Upper lobe of left lung (tissue), 6 donors: Measurements from ENCODE around the gene COPG2. TPM values are rescaled to one million over a fixed set of nuclear protein-coding genes. Genes with fewer than 3 reads are reported as not detected.

Source experiments
- ATAC-seq, 2 donors: fragments of 200-7000 bp; cut with Tn5 transposase; one replicate each; pipeline ENCODE4 v1.9.1; 2022; ENCODE audit warnings: mild to moderate bottlenecking in 2 of 2, moderate library complexity in 2 of 2; ENCODE audit not compliant: low FRiP score in 2 of 2
- DNase-seq, 2 donors: peaks; one replicate each; pipeline ENCODE4 v3.0.0-alpha.2; 2019 to 2020
- H3K27ac ChIP-seq, 4 donors: fragments of 200-600 bp; sonication (generic); one replicate each; pipeline ENCODE4 v1.5.1; 2016 to 2019
- H3K27me3 ChIP-seq, 4 donors: fragments of 200-600 bp; sonication (generic); one replicate each; pipeline ENCODE4 v1.5.1; 2017 to 2019
- H3K36me3 ChIP-seq, 4 donors: fragments of 200-600 bp; sonication (generic); one replicate each; pipeline ENCODE4 v1.5.1; 2016 to 2019
- H3K4me1 ChIP-seq, 4 donors: fragments of 200-600 bp; sonication (generic); one replicate each; pipeline ENCODE4 v1.5.1; 2018 to 2019
- H3K4me3 ChIP-seq, 4 donors: fragments of 200-600 bp; sonication (generic); one replicate each; pipeline ENCODE4 v1.5.1; 2017 to 2019; ENCODE audit warnings: mild to moderate bottlenecking in 2 of 4, moderate library complexity in 1 of 4
- H3K9me3 ChIP-seq, 4 donors: fragments of 200-600 bp; sonication (generic); one replicate each; pipeline ENCODE4 v1.5.1; 2018 to 2019
- EP300 ChIP-seq, 4 donors: sonication (generic); formaldehyde crosslinking; IDR thresholded peaks; one replicate each; pipeline ENCODE4 v1.5.1; 2017; ENCODE audit warnings: antibody characterized with exemption in 4 of 4, control low read depth in 2 of 4
- POLR2A ChIP-seq, 4 donors: fragments of 450-650 bp; IDR thresholded peaks; one replicate each; pipeline ENCODE4 v1.5.1; 2016 to 2017; ENCODE audit warnings: antibody characterized with exemption in 4 of 4, mild to moderate bottlenecking in 2 of 4
- POLR2AphosphoS5 ChIP-seq, 2 donors: sonication (generic); formaldehyde crosslinking; IDR thresholded peaks; one replicate each; pipeline ENCODE4 v1.5.1; 2017; ENCODE audit warnings: antibody characterized with exemption in 2 of 2
- WGBS, 2 donors: methylation state at CpG; one replicate each; pipeline ENCODE4 v1.1.5; 2017 to 2018; 5-methylcytosine and 5-hydroxymethylcytosine counted together
- total RNA-seq, 6 donors: library from RNA; depleted of rRNA in 4 of 6; stranded (reverse); fragments of >200 nt in 4 of 6; gene quantifications; one replicate each; pipeline versions ENCODE4 v1.1.0 to v1.2.1, GENCODE V29; 2016 to 2021
- TF ChIP-seq, protein P1 (sequence below), 6 experiments: fragments of 450-650 bp in 4 of 6; fragments of 200-600 bp in 2 of 6; sonication (generic) in 2 of 6; IDR thresholded peaks; one replicate each; pipeline ENCODE4 v1.5.1; 2016 to 2019; ENCODE audit warnings: antibody characterized with exemption in 6 of 6
- donor health status: DM: no; HTN: no; CAD: no; lungs with moderate emphysema.
- donor health status: DM: no; HTN: yes; CAD: no; lungs with severe emphysema.

COPG2 gene
- 10 to 100 TPM in 4 of 6 donors, 1 to 10 TPM in 2; 8.4 to 18.7 (median 13.9) TPM for total RNA-seq

GRCh38 chr7:130668258-130669084, at the start of gene COPG2:
COPG2 (minus strand) TSS chr7:130668748; CDS start chr7:130668668, 80 bp downstream.
- Histone ChIP-seq H3K27me3 (no peaks in the 10 kb centered on the region), H3K36me3 (no peaks in the 10 kb centered on the region), H3K27ac (peak within 1 kb of the TSS; percentile 76 to 91 (median 78)), H3K9me3 (no peaks in the 10 kb centered on the region), H3K4me1 (peaks cover 6 to 13% (median 8%) of the 10 kb centered on the region in 4 donors), H3K4me3 (peak within 1 kb of the TSS; percentile 41 to 93 (median 90))
- WGBS, 2 donors: 0% methylated on average over 20 to 42 of the region's 103 CpGs
- peak; percentile 96 to 100 for ATAC-seq
- TF ChIP-seq POLR2AphosphoS5 (IDR thresholded peaks at IDR 0.05) (peak in 1 of 2 donors; percentile 52), POLR2A (IDR thresholded peaks at IDR 0.05) (peak in 1 of 4 donors; percentile 60), EP300 (IDR thresholded peaks at IDR 0.05) (no peak)
- TF ChIP-seq, protein P1, sequence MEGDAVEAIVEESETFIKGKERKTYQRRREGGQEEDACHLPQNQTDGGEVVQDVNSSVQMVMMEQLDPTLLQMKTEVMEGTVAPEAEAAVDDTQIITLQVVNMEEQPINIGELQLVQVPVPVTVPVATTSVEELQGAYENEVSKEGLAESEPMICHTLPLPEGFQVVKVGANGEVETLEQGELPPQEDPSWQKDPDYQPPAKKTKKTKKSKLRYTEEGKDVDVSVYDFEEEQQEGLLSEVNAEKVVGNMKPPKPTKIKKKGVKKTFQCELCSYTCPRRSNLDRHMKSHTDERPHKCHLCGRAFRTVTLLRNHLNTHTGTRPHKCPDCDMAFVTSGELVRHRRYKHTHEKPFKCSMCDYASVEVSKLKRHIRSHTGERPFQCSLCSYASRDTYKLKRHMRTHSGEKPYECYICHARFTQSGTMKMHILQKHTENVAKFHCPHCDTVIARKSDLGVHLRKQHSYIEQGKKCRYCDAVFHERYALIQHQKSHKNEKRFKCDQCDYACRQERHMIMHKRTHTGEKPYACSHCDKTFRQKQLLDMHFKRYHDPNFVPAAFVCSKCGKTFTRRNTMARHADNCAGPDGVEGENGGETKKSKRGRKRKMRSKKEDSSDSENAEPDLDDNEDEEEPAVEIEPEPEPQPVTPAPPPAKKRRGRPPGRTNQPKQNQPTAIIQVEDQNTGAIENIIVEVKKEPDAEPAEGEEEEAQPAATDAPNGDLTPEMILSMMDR (IDR thresholded peaks at IDR 0.05): peak in 3 of 6 experiments; percentile 9 to 19 (median 9)
- peak; percentile 87 to 97 for DNase-seq

DNA sequence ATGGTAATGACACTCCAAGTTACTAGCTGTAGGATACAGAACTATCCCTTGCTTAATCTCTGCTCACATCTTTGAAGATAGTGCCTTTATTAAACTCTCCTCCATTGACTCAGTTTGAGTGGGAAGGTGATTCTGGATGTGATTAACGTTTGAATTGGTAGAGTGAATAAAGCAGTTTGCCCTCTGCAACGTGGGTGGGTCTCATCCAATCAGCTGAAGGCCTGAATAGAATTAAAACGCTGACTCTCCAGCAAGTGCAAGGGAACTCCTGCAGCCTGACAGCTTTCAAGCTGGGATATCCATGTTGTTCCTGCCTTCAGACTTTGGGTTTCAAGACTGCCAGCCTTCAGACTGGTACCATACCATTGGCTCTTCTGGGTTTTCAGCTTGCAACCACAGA, 43.9 kb upstream of the COPG2 start:
- 31 to 38% methylated on average over 3 of the region's 3 CpGs for WGBS, 2 donors
- no peak for DNase-seq
- Histone ChIP-seq H3K36me3 (no peaks in the 10 kb centered on the region), H3K27ac (no peak overlapping the region), H3K4me3 (no peak overlapping the region), H3K9me3 (no peaks in the 10 kb centered on the region), H3K27me3 (no peaks in the 10 kb centered on the region), H3K4me1 (no peaks in the 10 kb centered on the region)
- no peak for ATAC-seq
- TF ChIP-seq, protein P1 (IDR thresholded peaks at IDR 0.05): no peak
- TF ChIP-seq EP300 (IDR thresholded peaks at IDR 0.05): no peak
- no peak for TF ChIP-seq POLR2A (IDR thresholded peaks at IDR 0.05)
- no peak for TF ChIP-seq POLR2AphosphoS5 (IDR thresholded peaks at IDR 0.05)

GRCh38 chr7:130708766-130709165, 40.2 kb upstream of the COPG2 start:
- ATAC-seq: no peak
- H3K4me1 ChIP-seq: no peaks in the 10 kb centered on the region
- TF ChIP-seq, protein P1 (IDR thresholded peaks at IDR 0.05): no peak
- no peak for TF ChIP-seq POLR2A (IDR thresholded peaks at IDR 0.05)
- no peak for TF ChIP-seq EP300 (IDR thresholded peaks at IDR 0.05)
- no peak for TF ChIP-seq POLR2AphosphoS5 (IDR thresholded peaks at IDR 0.05)
- no peak overlapping the region for H3K4me3 ChIP-seq
- H3K9me3 ChIP-seq: no peaks in the 10 kb centered on the region
- WGBS, 2 donors: 91 to 94% methylated on average over 4 of the region's 4 CpGs
- H3K27me3 ChIP-seq: no peaks in the 10 kb centered on the region
- no peak overlapping the region for H3K27ac ChIP-seq
- H3K36me3 ChIP-seq: no peaks in the 10 kb centered on the region
- no peak for DNase-seq

DNA sequence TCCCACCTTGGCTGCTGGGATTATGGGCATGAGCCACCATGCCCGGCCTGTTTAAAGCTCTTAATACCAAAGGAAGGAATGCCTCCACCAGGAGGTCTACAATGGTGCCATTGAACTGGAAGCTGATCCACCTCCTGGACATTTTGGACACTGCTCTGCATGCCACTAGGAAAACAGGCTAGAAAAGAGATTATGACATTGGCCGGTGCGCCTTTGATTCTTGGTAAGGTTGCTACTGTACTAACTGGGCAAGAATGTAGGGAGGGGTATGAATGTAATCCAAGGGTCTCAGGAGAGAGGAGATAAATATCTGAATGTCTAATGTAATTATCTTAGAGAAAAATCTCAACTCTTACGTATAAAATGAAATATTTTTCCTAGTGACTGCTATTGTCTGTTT, 39.5 kb upstream of the COPG2 start:
- H3K9me3 ChIP-seq: no peaks in the 10 kb centered on the region
- H3K27ac ChIP-seq: no peak overlapping the region
- ATAC-seq: no peak
- H3K36me3 ChIP-seq: no peaks in the 10 kb centered on the region
- H3K4me1 ChIP-seq: no peaks in the 10 kb centered on the region
- no peak for DNase-seq
- no peak for TF ChIP-seq POLR2A (IDR thresholded peaks at IDR 0.05)
- TF ChIP-seq, protein P1 (IDR thresholded peaks at IDR 0.05): no peak
- no peak for TF ChIP-seq EP300 (IDR thresholded peaks at IDR 0.05)
- no peak for TF ChIP-seq POLR2AphosphoS5 (IDR thresholded peaks at IDR 0.05)
- 96 to 97% methylated on average over 3 to 4 of the region's 4 CpGs for WGBS, 2 donors
- H3K4me3 ChIP-seq: no peak overlapping the region
- no peaks in the 10 kb centered on the region for H3K27me3 ChIP-seq
